Hepatocyte (in vitro differentiated cells): Measurements from ENCODE around the gene KIFC3. TPM values are rescaled to one million over a fixed set of nuclear protein-coding genes. Genes with fewer than 3 reads are reported as not detected.

Experiments used
- DNase-seq: peaks from one replicate; pipeline ENCODE4 v3.0.0-alpha.2; 2016; ENCODE audit warnings: low spot score
- H2AFZ ChIP-seq: fragments of 200-600 bp; sonication (generic); 2 replicates; pipeline ENCODE4 v1.6.0; 2016; ENCODE audit warnings: antibody characterized with exemption, mild to moderate bottlenecking
- H3K27ac ChIP-seq: fragments of 200-600 bp; sonication (generic); 2 replicates; pipeline ENCODE4 v1.5.1; 2016; ENCODE audit warnings: mild to moderate bottlenecking
- H3K27me3 ChIP-seq: fragments of 200-600 bp; sonication (generic); 2 replicates; pipeline ENCODE4 v1.6.1; 2016
- H3K36me3 ChIP-seq: fragments of 200-600 bp; sonication (generic); replicated peaks from 2 replicates; pipeline ENCODE4 v1.5.1; 2016; ENCODE audit warnings: low read depth; ENCODE audit not compliant: insufficient read depth
- H3K4me1 ChIP-seq: fragments of 200-600 bp; sonication (generic); 2 replicates; pipeline ENCODE4 v1.5.1; 2016; ENCODE audit warnings: mild to moderate bottlenecking, moderate library complexity; ENCODE audit not compliant: insufficient read depth
- H3K4me2 ChIP-seq: fragments of 200-600 bp; sonication (generic); 2 replicates; pipeline ENCODE4 v1.6.0; 2016
- H3K4me3 ChIP-seq: fragments of 200-600 bp; sonication (generic); 2 replicates; pipeline ENCODE4 v1.5.1; 2016; ENCODE audit warnings: mild to moderate bottlenecking
- H3K79me2 ChIP-seq: fragments of 200-600 bp; sonication (generic); 2 replicates; pipeline ENCODE4 v1.6.0; 2017; ENCODE audit warnings: mild to moderate bottlenecking
- H3K9me2 ChIP-seq: fragments of 200-600 bp; sonication (generic); replicated peaks from 2 replicates; pipeline ENCODE4 v1.6.0; 2017; ENCODE audit warnings: mild to moderate bottlenecking; ENCODE audit not compliant: insufficient read depth
- H3K9me3 ChIP-seq: fragments of 200-600 bp; sonication (generic); 2 replicates; pipeline ENCODE4 v1.5.1; 2016; ENCODE audit warnings: low read depth, mild to moderate bottlenecking
- H4K20me1 ChIP-seq: fragments of 200-600 bp; sonication (generic); 2 replicates; pipeline ENCODE4 v1.6.0; 2016; ENCODE audit warnings: mild to moderate bottlenecking; ENCODE audit not compliant: insufficient read depth, poor library complexity, severe bottlenecking
- EZH2 ChIP-seq: fragments of 200-600 bp; sonication (generic); IDR thresholded peaks from 2 replicates; pipeline ENCODE4 v1.6.1; 2016; ENCODE audit warnings: antibody characterized with exemption, mild to moderate bottlenecking, borderline replicate concordance
- EZH2phosphoT487 ChIP-seq: fragments of 200-600 bp; sonication (generic); IDR thresholded peaks from one replicate; pipeline ENCODE4 v1.6.1; 2018; ENCODE audit warnings: antibody characterized with exemption, mild to moderate bottlenecking, low read depth, moderate library complexity; ENCODE audit not compliant: unreplicated experiment, severe bottlenecking
- WGBS: methylation state at CpG from one replicate; pipeline ENCODE4 v1.1.6; 2016; ENCODE audit warnings: low lambda C conversion rate; ENCODE audit errors: missing lambda C conversion rate; 5-methylcytosine and 5-hydroxymethylcytosine counted together
- polyA plus RNA-seq: library from polyadenylated mRNA; unstranded; fragments of >200 nt; fragmentation: Nextera tagmentation; extraction: Ambion mirVana; gene quantifications from 2 replicates; pipeline ENCODE4 v1.2.1, GENCODE V29; 2016
- total RNA-seq: library from RNA; depleted of rRNA; stranded (reverse); fragments of >200 nt; gene quantifications from 2 replicates; pipeline ENCODE4 v1.2.3, GENCODE V29; 2014
- TF ChIP-seq, protein P1 (sequence below): fragments of 200-600 bp; sonication (generic); IDR thresholded peaks from 2 replicates; pipeline ENCODE4 v1.5.1; 2016; ENCODE audit warnings: antibody characterized with exemption, mild to moderate bottlenecking; ENCODE audit not compliant: poor library complexity

KIFC3 gene
- total and polyA plus RNA-seq, 2 experiments from 2014 or later: 49.7 to 55.3 TPM

DNA sequence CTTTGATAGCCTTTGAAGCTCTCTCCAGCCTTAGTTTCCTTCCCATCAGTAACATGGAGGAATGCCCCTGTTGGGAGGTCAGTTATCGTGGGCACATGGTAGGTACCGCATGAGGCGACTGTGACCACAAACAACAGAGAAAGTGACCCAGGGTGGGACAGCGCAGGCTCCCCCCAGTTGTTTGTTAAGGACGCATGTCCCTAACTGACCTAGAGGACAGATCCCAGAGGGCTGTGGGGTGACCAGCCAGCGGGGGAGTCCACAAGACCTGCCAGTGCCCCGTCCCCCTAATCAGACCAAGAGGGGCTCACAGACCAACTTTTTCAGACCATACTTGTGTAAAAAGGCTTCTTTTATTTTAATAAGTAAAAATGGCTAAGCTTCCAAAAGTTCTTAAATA is 44.4 kb downstream of the KIFC3 start:
- no peaks in the 10 kb centered on the region for H3K27me3 ChIP-seq
- no peak overlapping the region for H3K4me2 ChIP-seq
- no peak for DNase-seq
- no peaks in the 10 kb centered on the region for H3K79me2 ChIP-seq
- WGBS: 97% methylated on average over 7 of the region's 7 CpGs
- no peak overlapping the region for H3K27ac ChIP-seq
- no peaks in the 10 kb centered on the region for H3K4me1 ChIP-seq
- H3K9me2 ChIP-seq: no peaks in the 10 kb centered on the region
- no peak overlapping the region for H2AFZ ChIP-seq
- no peaks in the 10 kb centered on the region for H4K20me1 ChIP-seq
- H3K36me3 ChIP-seq: no peaks in the 10 kb centered on the region
- no peaks in the 10 kb centered on the region for H3K9me3 ChIP-seq
- no peak for TF ChIP-seq EZH2phosphoT487
- TF ChIP-seq, protein P1, sequence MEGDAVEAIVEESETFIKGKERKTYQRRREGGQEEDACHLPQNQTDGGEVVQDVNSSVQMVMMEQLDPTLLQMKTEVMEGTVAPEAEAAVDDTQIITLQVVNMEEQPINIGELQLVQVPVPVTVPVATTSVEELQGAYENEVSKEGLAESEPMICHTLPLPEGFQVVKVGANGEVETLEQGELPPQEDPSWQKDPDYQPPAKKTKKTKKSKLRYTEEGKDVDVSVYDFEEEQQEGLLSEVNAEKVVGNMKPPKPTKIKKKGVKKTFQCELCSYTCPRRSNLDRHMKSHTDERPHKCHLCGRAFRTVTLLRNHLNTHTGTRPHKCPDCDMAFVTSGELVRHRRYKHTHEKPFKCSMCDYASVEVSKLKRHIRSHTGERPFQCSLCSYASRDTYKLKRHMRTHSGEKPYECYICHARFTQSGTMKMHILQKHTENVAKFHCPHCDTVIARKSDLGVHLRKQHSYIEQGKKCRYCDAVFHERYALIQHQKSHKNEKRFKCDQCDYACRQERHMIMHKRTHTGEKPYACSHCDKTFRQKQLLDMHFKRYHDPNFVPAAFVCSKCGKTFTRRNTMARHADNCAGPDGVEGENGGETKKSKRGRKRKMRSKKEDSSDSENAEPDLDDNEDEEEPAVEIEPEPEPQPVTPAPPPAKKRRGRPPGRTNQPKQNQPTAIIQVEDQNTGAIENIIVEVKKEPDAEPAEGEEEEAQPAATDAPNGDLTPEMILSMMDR: no peak
- TF ChIP-seq EZH2: no peak
- no peak overlapping the region for H3K4me3 ChIP-seq

GRCh38 chr16:57757326-57757786 is 44.9 kb downstream of the KIFC3 start:
- H3K27ac ChIP-seq: no peak overlapping the region
- no peak for TF ChIP-seq EZH2
- TF ChIP-seq EZH2phosphoT487: no peak
- TF ChIP-seq, protein P1: peak; percentile 94
- no peaks in the 10 kb centered on the region for H3K79me2 ChIP-seq
- H3K4me1 ChIP-seq: no peaks in the 10 kb centered on the region
- no peak overlapping the region for H3K4me2 ChIP-seq
- WGBS: 75% methylated on average over 11 of the region's 11 CpGs
- no peaks in the 10 kb centered on the region for H3K9me3 ChIP-seq
- no peak overlapping the region for H3K4me3 ChIP-seq
- H2AFZ ChIP-seq: no peak overlapping the region
- H3K36me3 ChIP-seq: no peaks in the 10 kb centered on the region
- no peaks in the 10 kb centered on the region for H3K9me2 ChIP-seq
- H4K20me1 ChIP-seq: no peaks in the 10 kb centered on the region
- no peaks in the 10 kb centered on the region for H3K27me3 ChIP-seq
- DNase-seq: peak; percentile 87

DNA sequence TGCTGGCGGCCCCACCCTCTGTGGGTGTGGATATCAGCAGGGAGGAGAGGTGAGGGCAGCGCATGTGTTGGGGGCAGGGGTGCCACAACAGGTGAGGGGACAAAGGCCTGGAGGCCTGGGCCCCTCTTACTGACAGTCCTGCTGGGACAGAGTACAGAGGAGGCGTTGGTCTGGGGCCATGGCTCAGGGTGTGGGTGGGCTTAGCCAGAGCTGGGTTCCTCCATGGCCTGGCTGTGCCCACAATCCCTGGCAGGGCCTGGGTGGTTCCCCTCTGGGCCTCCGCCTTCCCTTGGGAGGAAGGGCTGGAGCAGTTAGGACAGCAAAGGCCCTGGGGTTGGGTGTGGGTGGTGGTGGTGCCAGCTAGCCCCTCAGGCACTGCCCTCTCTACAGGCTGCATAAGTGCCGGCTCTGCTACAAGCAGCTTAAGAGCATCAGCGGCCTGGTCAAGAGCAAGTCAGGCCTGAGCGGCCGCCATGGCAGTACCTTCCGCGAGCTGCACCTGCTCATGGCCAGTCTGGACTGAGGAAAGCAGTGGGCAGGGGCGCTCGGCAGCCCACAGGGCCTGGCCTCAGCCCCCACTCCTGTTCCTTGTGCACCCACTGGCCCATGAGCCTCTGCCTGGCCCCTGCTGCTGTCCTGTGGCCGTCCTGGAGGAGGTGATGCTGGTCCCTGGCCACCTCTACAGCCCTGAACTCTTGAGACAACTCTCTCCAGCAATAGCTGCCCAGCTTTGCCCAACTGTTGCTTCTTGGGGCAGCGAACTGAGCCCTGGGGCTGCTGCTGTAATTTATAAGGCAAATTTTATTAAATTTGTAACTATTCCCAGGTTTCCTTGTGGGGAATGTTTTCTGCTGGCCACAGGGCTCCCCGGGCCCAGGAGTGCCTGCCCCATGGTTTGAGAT is 45.6 kb downstream of the KIFC3 start:
- H3K36me3 ChIP-seq: no peaks in the 10 kb centered on the region

More for the DNA sequence above, 45.6 kb downstream of the KIFC3 start:
- no peak for DNase-seq
- Histone ChIP-seq H3K4me2 (no peak overlapping the region), H2AFZ (no peak overlapping the region), H3K27me3 (no peaks in the 10 kb centered on the region), H3K27ac (no peak overlapping the region), H3K9me2 (no peaks in the 10 kb centered on the region), H3K4me3 (no peak overlapping the region), H3K4me1 (no peaks in the 10 kb centered on the region), H3K79me2 (no peaks in the 10 kb centered on the region), H3K9me3 (no peaks in the 10 kb centered on the region), H4K20me1 (no peaks in the 10 kb centered on the region)
- no peak for TF ChIP-seq EZH2
- no peak for TF ChIP-seq EZH2phosphoT487
- TF ChIP-seq, protein P1: no peak
- WGBS: 87% methylated on average over 15 of the region's 15 CpGs
